Lung microvascular endothelial cell (primary cell): ENCODE data around the gene CDK4. TPM values are rescaled to one million over a fixed set of nuclear protein-coding genes. Genes with fewer than 3 reads are reported as not detected.

Experiments
- DNase-seq, 2 donors: peaks; one replicate each; pipeline versions ENCODE4 v3.0.0 to v3.0.0-alpha.2; 2010; ENCODE audit warnings: low read depth in 2 of 2
- total RNA-seq: library from RNA; depleted of rRNA; stranded (reverse); fragments of >200 nt; gene quantifications from 2 replicates; pipeline ENCODE4 v1.2.1, GENCODE V29; 2014

CDK4 gene
- total RNA-seq, 1 donor from 2014 or later, result 110 TPM

DNA sequence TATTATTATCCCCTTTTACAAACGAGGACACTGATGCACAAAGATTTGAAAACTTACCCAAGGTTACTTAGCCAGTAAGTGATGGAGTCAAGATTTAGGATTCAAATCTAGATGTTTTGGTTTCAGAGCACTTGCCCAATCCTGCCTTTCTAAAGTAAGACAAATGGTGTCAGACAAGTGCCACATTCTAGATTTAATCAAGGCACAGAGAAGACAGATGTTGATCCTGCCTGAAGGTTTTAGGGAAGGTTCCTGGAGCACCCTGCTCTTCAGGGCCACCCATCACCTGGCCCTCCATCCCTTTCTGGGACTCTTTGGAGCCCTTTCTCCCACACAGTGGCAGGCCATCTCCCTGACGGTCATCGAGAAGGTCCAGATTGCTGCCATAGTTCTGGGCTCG, 5.7 kb upstream of the CDK4 start:
- DNase-seq, result no peak

DNA sequence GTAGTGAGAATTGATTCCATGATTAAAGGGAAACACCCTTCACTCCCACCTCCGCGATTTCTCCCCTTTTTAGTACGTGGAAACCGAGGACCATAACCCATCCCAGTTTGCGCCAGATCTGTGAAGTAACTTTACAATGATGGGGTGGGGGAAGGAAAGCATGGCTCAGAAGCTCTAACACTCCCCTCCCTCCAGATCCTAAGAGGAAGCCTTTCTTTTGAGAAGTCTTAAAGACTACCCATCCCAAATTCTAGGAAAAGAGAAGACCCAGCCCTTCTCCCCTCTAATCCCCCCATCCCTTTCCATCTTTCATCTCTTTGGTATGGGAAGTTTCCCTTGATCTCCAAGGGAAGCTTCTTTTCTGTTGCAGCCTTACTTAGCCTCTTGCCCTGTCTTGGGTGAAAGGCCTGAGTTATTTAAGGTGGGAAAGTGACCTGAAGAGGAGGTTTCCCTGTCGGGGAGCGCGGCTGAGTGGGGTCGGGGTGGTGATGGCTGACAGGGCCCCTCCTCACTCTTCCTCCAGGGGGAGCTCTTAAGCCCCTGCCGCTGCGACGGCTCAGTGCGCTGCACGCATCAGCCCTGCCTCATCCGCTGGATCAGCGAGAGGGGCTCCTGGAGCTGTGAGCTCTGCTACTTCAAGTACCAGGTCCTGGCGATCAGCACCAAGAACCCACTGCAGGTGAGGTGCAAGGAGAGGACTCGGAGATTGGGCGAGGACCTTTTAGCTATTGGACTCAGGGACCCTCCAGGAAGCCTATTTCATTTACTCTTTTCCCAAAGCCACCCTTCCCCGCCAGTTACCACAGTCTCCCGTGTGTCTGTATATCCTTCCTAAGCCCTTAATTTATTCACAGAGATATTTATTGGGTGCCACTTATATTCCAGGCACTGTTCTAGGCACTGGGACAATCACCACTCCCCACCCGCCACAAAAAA, 4.6 kb upstream of the CDK4 start:
- peak; percentile 30 to 64 for DNase-seq

DNA sequence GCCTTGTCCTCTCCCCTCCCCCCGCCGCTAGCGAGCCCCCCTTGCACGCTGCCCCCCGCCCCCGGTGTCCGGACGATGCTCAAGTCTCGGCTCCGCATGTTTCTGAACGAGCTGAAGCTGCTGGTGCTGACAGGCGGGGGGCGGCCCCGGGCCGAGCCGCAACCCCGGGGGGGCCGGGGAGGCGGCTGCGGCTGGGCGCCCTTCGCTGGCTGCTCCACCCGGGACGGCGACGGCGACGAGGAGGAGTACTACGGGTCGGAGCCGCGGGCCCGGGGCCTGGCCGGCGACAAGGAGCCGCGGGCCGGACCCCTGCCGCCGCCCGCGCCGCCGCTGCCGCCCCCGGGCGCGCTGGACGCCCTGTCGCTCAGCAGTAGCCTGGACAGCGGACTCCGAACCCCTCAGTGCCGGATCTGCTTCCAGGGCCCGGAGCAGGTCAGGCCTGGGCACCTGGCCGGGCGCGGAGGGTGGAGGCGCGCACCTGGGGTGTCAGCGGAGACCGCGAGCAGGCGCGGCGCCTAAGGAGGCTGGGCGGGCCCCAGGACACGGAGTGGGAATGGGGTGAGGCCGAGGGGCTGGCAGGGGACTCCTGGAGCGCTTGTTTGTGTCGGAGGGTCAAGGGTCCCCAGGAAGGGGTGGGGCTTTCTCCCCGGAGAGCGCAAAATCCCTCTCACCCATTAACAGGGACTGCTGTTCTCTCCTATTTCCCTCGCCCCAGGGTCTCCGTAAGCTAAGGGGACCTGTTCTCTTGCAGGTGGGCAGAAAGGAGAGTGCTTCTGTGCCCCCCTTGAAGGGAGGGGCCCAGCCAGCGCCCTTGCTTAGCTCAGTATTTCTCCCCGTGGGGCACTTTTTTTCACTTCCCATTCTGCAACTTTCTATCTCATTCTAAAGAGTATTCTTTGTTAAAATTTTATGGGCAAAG, 3.6 kb upstream of the CDK4 start:
- DNase-seq, result no peak

DNA sequence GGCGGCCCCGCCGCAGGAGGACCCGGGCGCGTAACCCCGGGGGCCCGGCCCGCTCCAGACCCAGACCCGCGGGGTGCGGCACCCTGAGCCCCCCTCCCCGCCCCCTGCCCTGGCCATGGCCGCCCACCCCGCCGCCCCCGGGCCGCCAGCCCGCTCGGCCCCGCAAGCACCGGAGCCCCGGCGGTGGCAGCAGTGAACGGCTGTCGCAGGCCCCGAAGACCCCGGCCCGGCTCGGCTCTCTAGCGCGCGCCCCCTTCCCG, 3.0 kb upstream of the CDK4 start:
- DNase-seq, result no peak

DNA sequence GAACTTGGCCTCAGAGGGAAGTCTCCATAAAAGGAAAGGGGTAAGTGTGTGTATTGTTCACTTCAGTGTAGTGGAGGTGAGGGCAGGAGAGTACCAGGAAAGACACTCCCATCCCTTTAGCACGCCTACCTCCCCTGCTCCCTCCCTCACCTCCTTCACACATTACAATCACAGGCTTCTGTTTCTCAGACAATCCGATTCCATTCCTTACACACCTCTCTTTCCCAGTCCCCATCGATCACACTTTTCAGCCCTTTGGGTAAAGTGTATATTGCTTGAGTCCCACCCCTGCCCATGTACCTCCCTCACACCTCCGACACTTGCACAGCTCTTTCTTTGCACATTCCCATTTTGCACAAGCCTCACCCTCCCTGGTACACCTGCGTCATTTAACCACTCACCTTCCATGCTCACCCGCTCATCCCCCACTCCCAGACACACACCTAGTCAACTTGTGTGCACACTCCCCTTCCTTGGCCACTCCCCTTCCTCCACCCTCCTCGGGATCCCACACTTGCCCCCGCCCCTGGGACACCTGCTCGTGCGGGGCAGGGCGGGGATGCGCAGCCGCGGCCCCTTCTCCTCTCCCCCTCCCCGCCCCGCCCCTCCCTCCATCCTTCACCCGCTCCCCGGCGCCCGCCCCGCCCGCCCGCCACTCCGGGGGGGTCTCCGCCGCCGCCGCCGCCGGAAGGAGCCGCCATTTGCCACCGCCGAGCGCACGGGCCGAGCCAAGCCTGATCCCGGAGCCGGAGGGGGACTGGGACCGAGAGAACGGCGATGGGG, 2.5 kb upstream of the CDK4 start, which contains the start of gene MARCHF9:
MARCHF9 (plus strand) TSS at position 693 of the 783 bp plus-strand sequence. CDS start 426 bp downstream, outside the sequence.
- DNase-seq, result no peak

DNA sequence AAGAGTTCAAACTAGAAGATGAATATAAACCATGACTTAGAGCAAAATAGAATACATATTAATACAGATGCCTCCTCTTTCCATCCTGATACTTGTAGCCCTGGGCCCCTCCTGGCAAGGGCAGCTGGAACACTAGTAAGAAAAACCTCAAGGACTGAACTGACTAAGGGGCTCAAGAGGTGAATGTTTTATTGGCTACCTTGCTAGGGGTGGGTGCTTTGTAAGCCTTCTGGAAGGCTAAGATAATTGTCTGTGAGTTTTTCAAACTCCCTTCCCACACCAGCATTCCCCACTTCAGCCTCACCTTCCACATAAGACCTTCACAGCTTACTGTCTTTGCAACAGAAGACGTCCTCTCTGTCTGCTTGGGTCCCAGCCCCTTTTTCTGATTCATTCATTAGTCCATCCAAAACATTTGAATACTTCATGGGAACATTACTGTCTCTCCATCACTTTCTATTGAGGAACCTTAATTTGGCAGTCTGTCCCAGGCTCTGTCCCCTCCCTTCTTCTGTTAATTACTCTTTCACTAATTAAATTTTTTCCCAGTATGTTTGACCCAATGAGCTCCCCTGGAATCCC, 1.7 kb upstream of the CDK4 start:
- DNase-seq, result no peak

DNA sequence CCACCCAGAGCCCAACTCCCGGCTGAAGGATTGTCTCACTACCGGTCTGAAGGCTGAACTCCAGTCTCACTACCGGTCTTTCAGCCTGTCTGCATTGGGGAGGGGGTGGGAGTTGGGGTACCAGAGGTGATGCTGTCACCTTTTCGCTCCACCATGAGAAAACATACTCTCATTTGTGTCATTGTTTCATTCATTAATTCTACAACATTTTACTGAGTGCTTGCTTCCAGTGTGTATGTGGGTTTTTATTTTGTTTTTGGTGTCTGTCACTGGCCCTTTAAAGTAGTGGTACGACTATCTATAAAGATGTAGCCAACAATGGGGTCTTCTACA, 524 bp upstream of the CDK4 start:
- no peak for DNase-seq

DNA sequence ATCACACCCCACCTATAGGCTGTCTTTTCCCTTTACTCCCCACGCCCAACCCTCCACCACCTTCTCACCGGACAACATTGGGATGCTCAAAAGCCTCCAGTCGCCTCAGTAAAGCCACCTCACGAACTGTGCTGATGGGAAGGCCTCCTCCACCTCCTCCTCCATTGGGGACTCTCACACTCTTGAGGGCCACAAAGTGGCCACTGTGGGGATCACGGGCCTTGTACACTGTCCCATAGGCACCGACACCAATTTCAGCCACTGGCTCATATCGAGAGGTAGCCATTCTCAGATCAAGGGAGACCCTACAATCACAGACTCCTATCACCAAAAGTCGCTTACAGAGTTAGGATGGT, 700 bp downstream of the CDK4 start:
- no peak for DNase-seq

DNA sequence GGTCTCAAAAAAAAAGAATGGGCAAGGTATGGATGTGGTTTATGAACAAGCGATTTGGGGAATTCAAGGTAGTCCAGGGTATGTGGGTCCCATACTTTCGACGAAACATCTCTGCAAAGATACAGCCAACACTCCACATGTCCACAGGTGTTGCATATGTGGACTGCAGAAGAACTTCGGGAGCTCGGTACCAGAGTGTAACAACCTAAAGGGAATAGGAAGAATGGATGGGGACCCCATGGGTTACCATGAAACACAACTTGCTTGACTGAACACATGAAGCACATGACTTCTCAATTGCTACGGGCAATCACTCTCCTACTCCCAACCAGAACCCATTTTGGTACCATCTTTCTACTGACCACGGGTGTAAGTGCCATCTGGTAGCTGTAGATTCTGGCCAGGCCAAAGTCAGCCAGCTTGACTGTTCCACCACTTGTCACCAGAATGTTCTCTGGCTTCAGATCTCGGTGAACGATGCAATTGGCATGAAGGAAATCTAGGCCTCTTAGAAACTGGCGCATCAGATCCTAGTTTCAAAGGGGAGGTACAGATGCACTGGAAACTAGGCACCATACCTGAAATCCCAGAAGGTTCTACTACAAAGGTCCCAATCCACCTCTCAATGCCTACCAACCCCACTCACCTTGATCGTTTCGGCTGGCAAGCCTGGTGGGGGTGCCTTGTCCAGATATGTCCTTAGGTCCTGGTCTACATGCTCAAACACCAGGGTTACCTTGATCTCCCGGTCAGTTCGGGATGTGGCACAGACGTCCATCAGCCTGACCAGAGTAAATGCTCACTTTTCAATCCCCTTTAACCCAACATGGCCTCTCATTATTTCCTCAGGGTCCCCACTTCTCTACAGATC, 1.3 kb downstream of the CDK4 start:
- no peak for DNase-seq

DNA sequence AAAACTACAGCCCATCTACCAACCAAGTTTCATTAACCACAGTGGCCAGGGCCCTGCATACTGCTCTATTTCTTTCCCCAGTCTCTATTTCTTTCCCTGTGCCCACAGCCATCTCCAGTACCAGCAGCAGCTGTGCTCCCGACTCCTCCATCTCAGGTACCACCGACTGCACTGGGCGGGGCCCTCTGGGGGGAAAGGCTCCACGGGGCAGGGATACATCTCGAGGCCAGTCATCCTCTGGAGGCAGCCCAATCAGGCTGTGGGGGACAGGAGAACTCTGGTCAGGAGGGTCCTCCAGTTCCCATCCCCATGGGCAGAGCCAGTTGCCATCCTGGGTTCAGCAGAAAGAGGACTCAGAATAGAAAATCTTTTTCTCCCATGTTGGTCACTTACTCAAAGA, 3.0 kb downstream of the CDK4 start:
- no peak for DNase-seq

DNA sequence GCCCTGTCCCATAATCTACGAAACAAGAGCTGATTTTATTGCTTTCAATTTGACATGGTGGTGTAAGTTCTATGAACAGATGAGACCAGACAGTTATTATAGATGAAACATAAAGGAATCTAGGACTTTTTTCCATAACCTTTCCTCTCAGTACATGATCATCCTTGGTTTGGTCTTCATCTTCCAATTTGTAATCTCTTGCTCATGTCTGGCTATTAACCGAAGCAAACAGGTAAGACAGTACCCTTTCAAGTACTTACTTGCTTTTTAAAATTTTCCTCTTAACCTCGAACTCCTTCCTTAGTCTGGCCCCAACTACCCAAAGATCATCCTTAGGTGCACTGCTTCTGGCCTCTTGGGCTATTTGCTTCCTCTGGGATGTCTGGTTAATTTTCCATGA, 6.1 kb downstream of the CDK4 start:
- DNase-seq, result no peak

DNA sequence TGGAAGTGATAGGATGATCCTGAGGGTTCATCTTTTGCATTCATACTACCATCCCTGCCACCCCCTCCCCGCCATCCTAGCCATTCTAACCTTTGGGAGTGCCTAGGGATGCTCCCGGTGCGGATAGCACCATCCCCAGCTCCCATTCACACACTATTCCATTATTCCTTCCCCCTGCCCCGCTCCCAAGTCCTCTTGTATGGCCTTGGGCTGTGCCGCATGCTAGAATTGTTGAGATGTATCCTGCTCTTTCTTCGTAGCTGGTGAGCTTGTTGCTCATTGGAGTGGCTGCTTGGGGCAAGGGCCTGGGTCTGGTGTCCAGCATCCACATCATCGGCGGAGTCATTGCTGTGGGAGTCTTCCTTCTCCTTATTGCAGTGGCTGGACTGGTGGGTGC, 6.6 kb downstream of the CDK4 start:
- no peak for DNase-seq

DNA sequence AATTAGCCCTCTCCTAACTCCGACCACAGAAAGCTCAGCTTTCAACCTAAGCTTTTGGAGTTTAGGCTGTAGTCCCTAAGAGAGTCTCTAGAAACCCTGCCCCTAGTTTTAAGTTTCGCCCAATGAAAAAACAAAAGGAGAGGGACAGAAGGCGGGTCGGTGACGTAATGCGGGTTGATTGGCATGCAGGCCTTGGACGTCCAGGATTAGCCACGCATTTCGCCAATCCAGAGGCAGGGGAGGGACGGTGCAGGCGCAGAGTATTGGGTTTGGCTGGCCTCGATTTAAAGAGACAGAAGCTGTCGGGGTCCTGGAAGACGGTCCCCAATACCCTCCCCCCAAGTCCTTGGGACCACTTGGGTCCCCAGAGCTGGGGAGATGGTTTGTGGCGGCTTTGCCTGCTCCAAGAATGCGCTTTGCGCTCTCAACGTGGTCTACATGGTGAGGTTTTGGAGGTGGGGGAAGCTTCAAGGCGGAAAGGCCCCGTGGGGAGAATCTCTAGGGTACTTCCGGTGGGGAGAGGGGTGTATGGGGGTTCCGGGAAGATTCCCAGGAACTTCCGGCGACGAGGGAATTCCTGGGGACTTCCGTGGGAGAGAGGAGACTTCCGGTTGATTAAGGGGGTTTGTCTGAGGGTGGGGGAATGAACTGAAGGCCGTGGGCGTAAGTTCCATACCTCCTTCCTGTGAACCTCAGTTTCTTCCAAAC, 7.2 kb downstream of the CDK4 start, which contains the start of gene TSPAN31:
TSPAN31 (plus strand) TSS at position 263 of the 708 bp plus-strand sequence; CDS start at position 379, 116 bp downstream.
- peak; percentile 99 for DNase-seq

DNA sequence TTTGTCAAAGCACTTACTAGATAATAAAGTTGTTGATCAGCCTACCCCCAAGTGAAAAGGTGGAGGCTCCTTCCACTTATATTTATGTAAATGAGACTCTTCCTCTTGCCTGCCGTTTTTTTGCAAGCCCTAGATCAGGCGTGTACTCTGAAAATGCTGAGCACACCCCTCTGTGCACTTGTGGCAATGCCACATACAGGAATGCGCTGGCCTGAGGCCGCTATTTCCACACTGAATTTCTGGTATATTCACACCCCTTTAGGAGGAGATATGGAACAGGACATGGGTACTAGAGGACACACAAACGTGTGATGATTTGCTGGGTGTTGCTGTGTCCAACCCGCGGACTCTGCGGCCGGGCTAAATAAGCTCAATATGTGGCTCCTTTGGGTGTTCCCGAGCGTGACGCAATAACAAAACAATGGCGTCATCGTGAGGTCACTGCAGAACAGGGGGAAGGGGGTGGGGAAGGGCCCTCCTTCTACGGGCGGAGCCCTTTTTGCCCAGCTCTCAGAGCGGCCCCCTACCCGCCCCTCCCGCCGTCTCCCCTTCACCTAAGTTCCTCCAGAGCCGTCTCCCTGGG, 7.8 kb downstream of the CDK4 start:
- peak in 1 of 2 donors; percentile 84 for DNase-seq

DNA sequence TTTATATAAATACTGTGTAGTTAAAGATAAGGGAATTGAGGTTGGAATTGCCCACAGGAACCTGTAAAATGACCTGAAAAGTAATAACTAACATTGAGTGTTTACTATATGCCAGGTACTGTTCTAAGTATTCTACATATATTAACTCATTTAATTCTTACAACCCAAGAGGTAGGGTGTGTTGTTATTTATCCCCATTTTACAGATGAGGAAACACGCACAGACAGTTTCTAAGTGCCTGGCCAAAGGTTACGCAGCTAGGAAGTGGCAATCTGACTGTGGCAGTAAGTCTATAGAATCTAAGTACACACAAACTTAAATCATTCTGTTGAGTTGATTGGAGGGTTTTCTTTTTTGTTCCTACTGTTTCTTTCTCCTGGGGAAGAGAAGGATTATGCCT, 8.3 kb downstream of the CDK4 start:
- no peak for DNase-seq

DNA sequence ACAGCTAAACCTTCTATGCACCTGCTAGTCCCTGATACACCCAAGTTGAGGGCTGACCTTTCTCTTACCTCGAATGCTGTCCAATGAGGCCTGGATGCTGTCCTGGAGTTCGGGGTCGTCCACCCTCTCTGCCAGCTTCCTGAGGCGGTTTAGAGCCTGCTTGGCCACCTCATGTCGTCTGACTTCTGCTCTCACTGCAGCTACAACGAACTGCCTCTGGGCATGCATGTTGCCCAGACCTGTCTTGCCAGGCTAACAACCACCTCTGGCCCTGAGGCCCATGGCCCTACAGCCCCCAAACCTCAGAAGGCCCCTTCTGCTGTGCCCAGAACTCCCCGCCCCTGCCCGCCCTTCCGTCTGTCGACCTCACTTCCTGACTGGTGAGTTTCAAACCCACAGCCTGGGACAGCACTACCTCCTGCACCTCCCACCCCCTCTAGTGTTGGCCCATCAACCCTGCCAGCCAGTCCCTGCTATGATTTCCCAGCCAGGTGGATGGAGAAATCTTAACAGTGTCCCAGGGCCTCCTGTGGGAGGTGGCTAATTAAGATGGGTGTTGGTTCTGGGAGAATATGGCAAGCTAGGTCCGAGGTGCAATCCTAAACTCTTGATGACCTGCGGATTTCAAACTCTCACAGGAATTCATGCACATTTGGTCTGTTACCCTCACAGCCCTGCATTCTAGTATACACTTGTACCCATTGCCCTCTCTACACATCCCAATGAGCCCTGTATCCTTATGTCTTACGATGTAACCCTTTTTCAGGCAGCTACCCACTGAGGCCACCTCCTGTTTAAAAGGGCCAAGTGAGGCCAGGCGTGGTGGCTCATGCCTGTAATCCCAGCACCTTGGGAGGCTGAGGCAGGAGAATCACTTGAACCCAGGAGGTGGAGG, 10.0 kb downstream of the CDK4 start:
- no peak for DNase-seq

DNA sequence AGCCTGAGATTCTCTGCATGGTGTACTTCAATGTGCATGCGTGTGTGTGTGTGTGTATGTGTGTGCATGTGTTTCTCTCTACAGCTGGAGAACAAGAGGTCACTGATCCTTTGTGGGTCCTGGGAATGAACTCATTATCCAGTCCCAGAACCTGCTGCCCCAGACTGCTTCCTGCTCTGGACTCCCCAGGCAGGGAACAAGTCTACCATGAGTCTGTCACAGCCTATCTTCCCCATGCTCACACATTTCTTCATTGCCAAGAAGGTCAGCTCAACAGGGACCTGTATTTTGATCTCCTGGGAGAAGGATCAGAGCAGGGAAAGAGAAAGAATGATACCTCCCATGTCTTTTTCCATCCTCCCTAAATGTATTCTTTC, 10.7 kb downstream of the CDK4 start:
- peak in 1 of 2 donors; percentile 32 for DNase-seq

DNA sequence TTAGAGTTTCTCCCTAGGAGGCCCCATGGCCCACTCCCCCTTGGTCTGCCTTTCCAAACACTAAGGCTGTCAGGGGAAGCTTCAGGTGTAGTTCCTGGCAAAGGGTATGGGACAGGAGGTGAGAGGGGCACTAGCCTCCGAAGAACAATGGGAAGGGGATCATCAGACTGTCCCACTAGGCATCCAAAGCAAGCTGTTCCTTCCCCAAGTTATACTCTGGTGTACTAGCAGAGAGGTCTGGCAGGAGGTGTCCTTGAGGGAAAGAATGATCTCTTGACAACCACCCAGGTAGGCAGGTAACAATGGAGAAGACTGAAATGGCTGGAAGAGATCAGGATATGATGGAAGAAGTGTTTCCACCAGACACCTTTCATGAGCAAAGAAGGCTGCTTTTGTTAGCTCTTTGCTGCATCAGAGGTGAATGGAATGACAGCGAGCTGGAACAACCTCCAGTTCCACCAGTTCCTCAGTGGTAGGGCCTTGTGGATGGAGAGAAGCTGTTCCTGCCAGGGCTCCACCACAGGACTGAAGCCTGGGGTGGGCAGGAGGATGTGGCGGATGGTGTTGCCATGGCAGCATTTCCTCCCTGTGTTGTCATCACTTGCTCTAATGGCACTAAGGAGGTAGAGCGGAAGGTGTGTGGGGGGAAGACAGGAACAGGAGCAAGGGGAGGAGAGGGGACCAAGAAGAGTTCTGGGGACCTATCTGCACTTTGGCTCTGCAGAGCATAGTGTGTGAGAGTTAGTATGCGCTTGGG, 11.3 kb downstream of the CDK4 start:
- DNase-seq, result peak; percentile 35 to 58
